GM12878 (cell line): ENCODE measurements around the gene DMKN. TPM values are rescaled to one million over a fixed set of nuclear protein-coding genes. Genes with fewer than 3 reads are reported as not detected.

Experiments used
- BCLAF1 ChIP-seq: fragments of 450-650 bp; IDR thresholded peaks from 2 replicates; pipeline ENCODE4 v1.6.1; 2017; ENCODE audit warnings: antibody characterized with exemption, mild to moderate bottlenecking, moderate library complexity
- CEBPB ChIP-seq, 2 experiments: fragments of 150-350 bp in 1 of 2; IDR thresholded peaks; 2 replicates each; pipeline ENCODE4 v1.6.1; 2012 to 2014; ENCODE audit warnings: low read depth in 2 of 2, low read length in 2 of 2, borderline replicate concordance in 1 of 2, inconsistent platforms in 1 of 2
- CHD2 ChIP-seq: IDR thresholded peaks from 2 replicates; pipeline ENCODE4 v1.6.1; 2011; ENCODE audit warnings: low read depth, low read length, improper control_type of control experiment, borderline replicate concordance
- E4F1 ChIP-seq: fragments of 450-650 bp; IDR thresholded peaks from 2 replicates; pipeline ENCODE4 v1.6.1; 2018; ENCODE audit warnings: borderline replicate concordance, mild to moderate bottlenecking; ENCODE audit not compliant: partially characterized antibody
- ELK1 ChIP-seq: IDR thresholded peaks from 2 replicates; pipeline ENCODE4 v1.6.1; 2012; ENCODE audit warnings: low read depth, low read length, improper control_type of control experiment
- HDGF ChIP-seq: fragments of 450-650 bp; IDR thresholded peaks from 2 replicates; pipeline ENCODE4 v1.6.1; 2016; ENCODE audit warnings: antibody characterized with exemption
- IRF3 ChIP-seq: fragments of 450-650 bp; IDR thresholded peaks from 2 replicates; pipeline ENCODE4 v1.6.1; 2014; ENCODE audit warnings: mild to moderate bottlenecking
- JUNB ChIP-seq: IDR thresholded peaks from 2 replicates; pipeline ENCODE4 v1.6.1; 2016; ENCODE audit warnings: antibody characterized with exemption, mild to moderate bottlenecking
- MEF2A ChIP-seq: IDR thresholded peaks from 2 replicates; pipeline ENCODE4 v1.6.1; 2011; ENCODE audit warnings: low read depth, mild to moderate bottlenecking, low read length, moderate library complexity; ENCODE audit not compliant: insufficient read depth
- MLLT1 ChIP-seq: fragments of 450-650 bp; IDR thresholded peaks from 2 replicates; pipeline ENCODE4 v1.6.1; 2016; ENCODE audit warnings: mild to moderate bottlenecking
- NR2C1 ChIP-seq: fragments of 450-650 bp; IDR thresholded peaks from 2 replicates; pipeline ENCODE4 v1.6.1; 2017; ENCODE audit warnings: antibody characterized with exemption, mild to moderate bottlenecking, moderate library complexity
- RAD51 ChIP-seq: fragments of 450-650 bp; IDR thresholded peaks from 2 replicates; pipeline ENCODE4 v1.6.1; 2016; ENCODE audit warnings: moderate library complexity, mild to moderate bottlenecking, inconsistent platforms
- TAF1 ChIP-seq: IDR thresholded peaks from 2 replicates; pipeline ENCODE4 v1.6.1; 2011; ENCODE audit warnings: mild to moderate bottlenecking, low read depth, low read length, borderline replicate concordance
- ZNF687 ChIP-seq: fragments of 450-650 bp; IDR thresholded peaks from 2 replicates; pipeline ENCODE4 v1.6.1; 2017; ENCODE audit warnings: mild to moderate bottlenecking, moderate library complexity
- polyA plus RNA-seq, 11 experiments: library from polyadenylated mRNA; depleted of rRNA in 4 of 11; unstranded in 6 of 11; stranded (reverse) in 5 of 11; fragments of >200 nt; fragmentation: Nextera tagmentation in 4 of 11; fragmentation: Illumina TruSeq in 1 of 11; extraction: Ambion mirVana in 4 of 11; extraction: Trizol in 1 of 11; gene quantifications; 1 replicate in 1 of 11; 2 replicates in 10 of 11; pipeline versions ENCODE4 v1.2.1 to v1.2.3, GENCODE V29; 2011 to 2016; ENCODE audit warnings: inconsistent platforms in 2 of 11, missing spikeins in 2 of 11, low read depth in 1 of 11
- total RNA-seq, 4 experiments: library from RNA; depleted of rRNA in 3 of 4; stranded (reverse); fragments of >200 nt in 3 of 4; fragmentation: Illumina TruSeq in 1 of 4; extraction: Trizol in 1 of 4; gene quantifications; 2 replicates each; pipeline versions ENCODE4 v1.2.1 to v1.2.3, GENCODE V29; 2013 to 2021

DMKN gene
- total and polyA plus RNA-seq, 10 of the 15 experiments (the other 5 are each of a cell fraction or from before 2014, with no cell fraction given): 36.4 to 114 (median 58.6) TPM

GRCh38 chr19:35545001-35545854 is 31.8 kb upstream of the DMKN start, which contains the start of gene TMEM147 (continued):
- TF ChIP-seq MLLT1 (no peak), RAD51 (0 out of 2 replicates have a peak, but pooled peaks have one; percentile 16), TAF1 (peak; percentile 54; the same call in 1 of the 2 replicates), ELK1 (peak; percentile 86; the same call in 1 of the 2 replicates), NR2C1 (peak; percentile 68), IRF3 (no peak), MEF2A (no peak), BCLAF1 (no peak), ZNF687 (peak; percentile 53; the same call in 1 of the 2 replicates), CHD2 (peak; percentile 56; the same call in 1 of the 2 replicates), HDGF (peak; percentile 32; the same call in 1 of the 2 replicates), JUNB (no peak), E4F1 (peak; percentile 16), CEBPB (IDR thresholded peaks at IDR 0.05; ENCODE audit: borderline replicate concordance in 1 of 2, low read depth in 2 of 2, low read length in 2 of 2) (no peak)
